DMS153 treated with DMSO at 0.1 percent for 48 hours (cell line): ENCODE results near the gene CFAP46.

Experiments used
- DNase-seq: peaks from one replicate; lab custom pipeline; 2025; ENCODE audit not compliant: unreplicated experiment; lab: John Stamatoyannopoulos, UW

The CFAP46 gene

GRCh38 chr10:132865851-132866600 lies 76.3 kb downstream of the CFAP46 start:
- DNase-seq, result no peak

- DNase-seq, result no peak
Observed at GRCh38 chr10:132865171-132865631, 77.2 kb downstream of the CFAP46 start.

DNA sequence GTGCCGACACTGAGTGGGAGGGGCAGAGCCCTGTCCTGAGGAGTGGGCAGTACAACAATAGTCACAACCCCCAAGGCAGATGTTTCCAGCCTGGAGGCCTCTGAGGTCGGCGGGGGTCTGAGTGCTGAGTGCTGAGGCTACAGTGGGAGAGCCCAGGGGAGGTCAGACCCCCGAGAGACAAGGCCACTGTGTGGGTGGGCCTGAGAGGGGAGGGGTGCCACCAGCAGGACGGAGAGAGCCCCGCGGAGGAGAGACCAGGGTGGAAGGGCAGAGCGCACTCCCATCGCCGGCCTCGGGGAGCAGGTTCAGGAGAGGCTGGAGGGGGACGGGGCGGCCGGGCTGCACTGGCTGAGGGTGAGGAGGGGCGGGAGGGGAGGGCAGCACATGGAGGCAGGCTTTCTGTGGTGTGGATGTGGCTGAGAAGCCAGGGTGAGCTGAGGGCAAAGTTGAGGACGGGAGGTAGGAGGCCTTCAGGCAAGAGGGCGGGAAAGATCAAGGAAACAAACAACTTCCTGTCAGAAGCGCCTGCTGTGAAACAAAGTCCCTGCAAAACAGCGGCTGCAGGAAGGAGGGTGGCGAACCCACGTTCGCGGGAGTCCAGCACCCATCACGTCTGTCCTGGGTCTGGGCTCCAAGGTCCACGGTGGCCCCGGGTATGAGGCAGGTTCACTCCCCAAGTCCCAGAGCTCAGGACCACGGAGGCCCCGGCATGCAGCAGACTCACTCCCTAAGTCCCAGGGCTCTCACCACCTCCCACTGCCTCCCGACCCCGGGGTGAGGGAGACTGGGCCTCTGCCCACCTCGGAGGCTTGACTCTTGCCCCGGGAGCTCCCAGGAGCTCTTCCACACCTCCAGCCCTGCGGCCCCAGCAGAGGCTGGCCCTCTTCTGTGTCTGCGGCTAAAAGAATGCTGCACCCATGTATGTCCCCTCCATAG lies 79.6 kb downstream of the CFAP46 start:
- DNase-seq, result no peak

DNA sequence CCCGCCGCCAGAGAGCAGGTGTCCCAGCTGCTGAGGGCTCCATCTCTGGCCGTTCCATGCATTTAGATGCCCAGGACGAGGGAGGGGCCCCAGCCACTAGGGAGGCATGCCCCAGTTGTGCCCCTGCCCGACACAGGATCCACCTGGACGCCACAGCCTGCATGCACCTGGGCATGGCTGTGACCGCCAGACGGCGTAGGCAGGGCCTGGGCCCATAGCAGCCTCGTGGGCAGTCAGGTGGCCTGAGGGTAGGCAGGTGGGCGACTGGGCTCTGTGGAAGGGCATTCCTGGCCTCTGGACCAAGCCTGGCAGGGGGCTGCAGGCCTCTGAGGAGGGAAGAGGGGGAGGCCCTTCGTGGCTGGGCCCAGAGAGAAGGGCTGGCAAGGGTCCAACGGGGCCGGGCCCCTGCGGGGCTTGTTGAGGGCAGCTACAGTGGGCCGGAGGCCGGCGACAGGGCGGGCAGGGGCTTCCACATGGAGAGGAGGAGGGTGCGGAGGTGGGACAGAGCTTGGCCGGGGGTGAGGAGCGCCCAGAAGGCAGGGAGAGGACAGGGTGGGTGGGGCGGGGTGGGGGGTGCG lies 80.4 kb downstream of the CFAP46 start:
- DNase-seq, result no peak

DNA sequence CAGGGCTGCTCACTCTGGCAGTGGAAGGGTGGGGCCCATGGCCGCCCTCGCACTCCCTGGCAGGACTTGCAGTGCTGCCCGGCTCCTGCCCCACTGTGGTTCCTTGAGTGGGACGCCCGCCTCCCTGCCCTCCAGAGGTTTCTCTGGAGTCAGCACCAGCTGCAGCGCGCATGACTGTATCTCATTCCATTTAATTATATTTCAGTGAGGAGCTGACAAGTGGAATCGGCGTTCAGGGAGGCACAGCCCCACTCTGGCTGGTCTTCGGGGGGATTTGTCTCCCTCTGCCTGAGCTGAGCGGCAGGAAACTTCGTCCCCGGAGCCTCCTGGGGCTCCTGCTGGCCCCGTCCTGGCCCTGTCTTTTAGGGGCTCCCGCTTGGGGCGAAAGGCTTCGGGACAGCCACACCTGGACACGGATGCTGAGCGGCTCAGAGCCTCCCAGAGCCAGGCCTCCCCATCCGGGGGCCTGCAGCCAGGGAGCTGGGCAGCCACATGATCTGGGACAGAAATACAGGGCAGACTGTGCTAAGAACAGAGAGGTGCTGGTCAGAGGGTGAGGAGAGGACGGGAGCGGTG lies 81.2 kb downstream of the CFAP46 start:
- no peak for DNase-seq

DNA sequence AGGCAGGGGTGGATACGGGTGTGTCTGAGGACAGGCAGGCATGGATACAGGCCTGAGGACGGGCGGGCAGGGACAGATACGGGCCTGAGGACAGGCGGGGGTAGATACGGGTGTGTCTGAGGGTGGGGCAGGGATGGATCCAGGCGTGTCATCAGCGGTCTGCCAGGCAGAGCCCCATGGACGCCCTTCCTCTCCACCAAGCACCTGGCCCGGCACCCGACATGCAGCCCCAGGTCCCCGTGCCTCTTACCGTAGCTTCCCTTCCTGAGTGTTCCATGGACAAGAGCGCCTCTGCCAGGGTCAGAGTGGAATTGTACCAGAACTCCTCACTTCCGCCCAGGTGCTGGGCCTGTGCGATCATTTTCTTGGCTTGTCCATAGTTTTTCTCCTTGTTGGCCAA lies 81.8 kb downstream of the CFAP46 start:
- DNase-seq, result no peak

GRCh38 chr10:132859084-132859855 lies 83.1 kb downstream of the CFAP46 start:
- DNase-seq, result no peak

DNA sequence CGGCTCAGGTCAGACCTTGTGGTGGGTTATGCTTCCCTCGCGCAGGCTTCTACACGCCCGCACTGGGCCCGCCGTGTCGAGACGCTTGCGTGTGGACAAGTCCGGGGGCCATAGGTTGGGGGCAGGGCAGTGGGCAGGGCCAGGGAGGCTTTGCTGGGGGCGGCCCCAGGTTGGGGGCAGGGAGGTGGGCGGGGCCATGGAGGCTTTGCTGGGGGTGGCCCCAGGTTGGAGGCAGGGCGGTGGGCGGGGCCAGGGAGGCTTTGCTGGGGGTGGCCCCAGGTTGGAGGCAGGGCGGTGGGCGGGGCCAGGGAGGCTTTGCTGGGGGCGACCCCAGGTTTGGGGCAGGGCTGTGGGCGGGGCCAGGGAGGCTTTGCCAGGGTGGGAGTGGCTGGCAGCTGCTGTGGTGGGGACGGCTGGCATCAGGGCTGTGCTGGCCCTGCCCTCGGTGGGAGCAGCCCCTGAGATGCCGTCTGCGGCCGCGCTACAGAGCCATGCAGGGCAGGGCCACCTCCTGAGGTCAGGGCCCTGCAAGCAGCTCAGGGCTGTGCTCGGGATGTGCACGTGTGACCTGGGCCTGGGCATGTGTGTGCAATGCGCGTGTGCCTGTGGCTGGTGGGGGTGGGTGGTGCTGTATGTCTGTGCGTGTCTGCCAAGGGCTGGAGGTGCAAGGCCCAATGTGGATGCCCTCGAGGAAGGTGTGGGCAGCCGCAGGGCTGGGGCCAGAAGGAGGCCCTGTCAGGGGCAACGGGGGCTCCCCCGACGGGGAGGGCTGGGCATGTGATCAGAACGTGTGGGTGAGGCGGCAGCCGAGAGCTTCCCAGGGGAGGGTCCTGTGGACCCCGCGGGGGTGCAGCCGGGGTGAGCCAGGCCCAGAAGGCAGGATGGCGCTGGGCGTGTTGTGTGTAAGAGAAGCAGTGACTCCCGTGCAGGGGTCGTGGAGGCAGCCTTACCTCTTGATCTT lies 84.0 kb downstream of the CFAP46 start:
- DNase-seq, result no peak

GRCh38 chr10:132856869-132857524 lies 85.4 kb downstream of the CFAP46 start:
- no peak for DNase-seq

GRCh38 chr10:132855889-132856288 lies 86.5 kb downstream of the CFAP46 start:
- DNase-seq, result no peak

DNA sequence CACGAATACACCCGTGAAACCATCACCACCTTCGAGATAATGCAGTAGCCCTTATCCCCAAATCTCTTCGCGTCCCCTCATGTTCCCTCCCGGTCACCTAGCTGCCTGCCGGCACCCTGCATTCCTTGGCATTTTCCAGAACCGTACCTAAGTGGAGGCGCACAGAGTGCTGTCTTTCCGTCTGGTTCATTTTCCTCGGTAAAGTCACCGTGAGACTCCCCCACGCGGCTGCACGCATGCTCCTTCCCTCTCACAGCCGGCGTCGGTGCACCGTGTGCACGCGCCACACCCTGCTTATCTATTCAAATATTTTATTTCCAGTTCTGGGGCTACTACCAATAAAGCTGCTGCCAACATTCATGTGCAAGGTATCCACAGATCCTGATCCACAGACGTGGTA lies 90.9 kb downstream of the CFAP46 start:
- DNase-seq, result no peak

GRCh38 chr10:132850896-132851295 lies 91.5 kb downstream of the CFAP46 start:
- no peak for DNase-seq

- DNase-seq, result no peak
Observed at GRCh38 chr10:132850246-132850645, 92.1 kb downstream of the CFAP46 start.

GRCh38 chr10:132849546-132850031 lies 92.8 kb downstream of the CFAP46 start:
- DNase-seq, result no peak

GRCh38 chr10:132848951-132849545 lies 93.3 kb downstream of the CFAP46 start:
- no peak for DNase-seq

GRCh38 chr10:132848291-132848701 lies 94.1 kb downstream of the CFAP46 start:
- DNase-seq, result no peak

DNA sequence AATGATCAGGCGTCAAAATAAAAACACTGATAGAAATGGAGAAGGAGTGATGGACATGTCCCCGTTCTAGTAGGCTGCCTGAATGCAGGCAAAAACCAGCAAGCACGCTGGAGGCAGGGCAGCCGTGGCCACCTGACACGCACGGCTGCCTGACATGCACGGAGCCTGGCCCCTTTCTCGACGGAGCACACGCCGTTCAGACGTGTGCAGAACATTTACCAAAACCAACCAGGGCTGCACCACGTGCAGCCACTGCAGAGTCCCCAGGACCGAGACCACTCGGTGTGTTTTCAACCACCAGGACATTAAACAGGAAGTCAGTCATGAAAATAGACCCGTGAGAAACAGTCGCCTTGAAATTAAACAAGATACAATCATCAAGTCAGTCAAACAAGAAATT lies 94.5 kb downstream of the CFAP46 start:
- DNase-seq, result no peak

DNA sequence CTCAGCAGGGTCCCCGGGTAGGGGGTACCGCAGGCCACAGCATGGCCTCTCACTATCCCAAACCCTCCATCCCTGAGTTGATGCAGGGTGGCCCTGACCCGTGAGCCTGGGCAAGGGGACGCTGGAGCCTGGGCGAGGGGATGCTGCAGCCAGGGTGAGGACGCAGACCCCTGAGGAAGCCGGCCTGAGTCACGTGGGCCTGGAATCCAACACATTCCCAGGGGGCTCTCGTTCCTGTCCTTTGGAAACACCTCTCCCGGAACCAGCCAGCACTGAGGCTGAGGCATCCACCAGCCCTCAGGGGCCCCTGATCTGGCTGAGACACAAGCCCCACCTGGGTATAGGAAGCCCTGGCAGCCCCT lies 95.0 kb downstream of the CFAP46 start:
- DNase-seq, result no peak
